SK-N-SH (cell line): ENCODE data around the gene CISD1. TPM values are rescaled to one million over a fixed set of nuclear protein-coding genes. Genes with fewer than 3 reads are reported as not detected.

Experiments
- CTCF ChIA-PET: fragments of 300-600, 350-600 bp; formaldehyde crosslinking; extraction: SDS; loops from one replicate; lab custom pipeline; 2021; lab: Yijun Ruan, JAX
- POLR2A ChIA-PET: fragments of 350-600 bp; sonication (Branson Sonifier 250); formaldehyde crosslinking; extraction: SDS; loops from one replicate; lab custom pipeline; 2020; ENCODE audit warnings: antibody characterized with exemption, inconsistent platforms; lab: Yijun Ruan, JAX
- DNase-seq: peaks from one replicate; pipeline ENCODE4 v3.0.0; 2012
- H2AFZ ChIP-seq: fragments of 200-600 bp; sonication (generic); 2 replicates; pipeline ENCODE4 v1.8.1; 2016; ENCODE audit warnings: antibody characterized with exemption, mild to moderate bottlenecking, low read depth
- H3F3A ChIP-seq: fragments of 200-600 bp; sonication (generic); replicated peaks from 2 replicates; pipeline ENCODE3; 2016; ENCODE audit warnings: antibody characterized with exemption, mild to moderate bottlenecking; ENCODE audit not compliant: insufficient read depth
- H3K27ac ChIP-seq, 2 experiments: fragments of 200-500 bp in 1 of 2; fragments of 200-600 bp in 1 of 2; sonication (Bioruptor generic) in 1 of 2; sonication (generic), shearing (Covaris generic) in 1 of 2; 2 replicates each; pipeline versions ENCODE4 v1.5.1 to v1.6.1; 2014 to 2016; ENCODE audit warnings: low read depth in 2 of 2, inconsistent platforms in 1 of 2, low read length in 1 of 2, mild to moderate bottlenecking in 1 of 2, mixed read lengths in 1 of 2
- H3K27me3 ChIP-seq: fragments of 200-600 bp; sonication (generic), shearing (Covaris generic); 2 replicates; pipeline ENCODE4 v1.6.1; 2016; ENCODE audit warnings: mixed run types; ENCODE audit not compliant: insufficient read depth
- H3K36me3 ChIP-seq, 2 experiments: fragments of 200-500 bp in 1 of 2; fragments of 200-600 bp in 1 of 2; sonication (Bioruptor generic) in 1 of 2; sonication (generic) in 1 of 2; replicated peaks in 1 of 2; 2 replicates each; pipeline versions ENCODE3 to v1.5.1; 2014 to 2016; ENCODE audit warnings: low read length in 1 of 2, mild to moderate bottlenecking in 1 of 2; ENCODE audit not compliant: insufficient read depth in 2 of 2, control insufficient read depth in 1 of 2
- H3K4me1 ChIP-seq, 2 experiments: fragments of 200-500 bp in 1 of 2; fragments of 200-600 bp in 1 of 2; sonication (Bioruptor generic) in 1 of 2; sonication (generic), shearing (Covaris generic) in 1 of 2; 2 replicates each; pipeline versions ENCODE4 v1.5.1 to v1.6.1; 2014 to 2016; ENCODE audit warnings: low read depth in 1 of 2, low read length in 1 of 2, mixed run types in 1 of 2; ENCODE audit not compliant: insufficient read depth in 2 of 2, control insufficient read depth in 1 of 2
- H3K4me2 ChIP-seq: fragments of 200-600 bp; sonication (generic), shearing (Covaris generic); 2 replicates; pipeline ENCODE4 v1.6.1; 2017; ENCODE audit warnings: mixed run types
- H3K4me3 ChIP-seq, 2 experiments: fragments of 200-500 bp in 1 of 2; fragments of 200-600 bp in 1 of 2; sonication (Bioruptor generic) in 1 of 2; sonication (generic), shearing (Covaris generic) in 1 of 2; 2 replicates each; pipeline versions ENCODE4 v1.5.1 to v1.8.1; 2014 to 2016; ENCODE audit warnings: low read depth in 2 of 2, inconsistent platforms in 1 of 2, low read length in 1 of 2, mild to moderate bottlenecking in 1 of 2, mixed read lengths in 1 of 2, moderate library complexity in 1 of 2
- H3K79me2 ChIP-seq: fragments of 200-600 bp; sonication (generic); 2 replicates; pipeline ENCODE4 v1.8.1; 2017; ENCODE audit warnings: mild to moderate bottlenecking; ENCODE audit not compliant: insufficient read depth
- H3K9ac ChIP-seq: fragments of 200-600 bp; sonication (generic); 2 replicates; pipeline ENCODE4 v1.6.1; 2017; ENCODE audit warnings: mixed run types
- H3K9me2 ChIP-seq: fragments of 200-600 bp; sonication (generic); 2 replicates; pipeline ENCODE4 v1.6.1; 2017; ENCODE audit warnings: mixed run types
- H3K9me3 ChIP-seq: fragments of 200-600 bp; sonication (generic); 2 replicates; pipeline ENCODE4 v1.6.1; 2017; ENCODE audit warnings: mixed run types, mild to moderate bottlenecking, moderate library complexity
- H4K20me1 ChIP-seq: fragments of 200-600 bp; sonication (generic); 2 replicates; pipeline ENCODE4 v1.6.1; 2017; ENCODE audit warnings: mild to moderate bottlenecking, mixed run types; ENCODE audit not compliant: insufficient read depth
- FOXM1 ChIP-seq: IDR thresholded peaks from 2 replicates; pipeline ENCODE4 v1.4.0; 2012; ENCODE audit warnings: low read depth, mild to moderate bottlenecking
- GABPA ChIP-seq: IDR thresholded peaks from 2 replicates; pipeline ENCODE4 v1.4.0; 2012; ENCODE audit warnings: low read depth, mild to moderate bottlenecking
- MEF2A ChIP-seq: IDR thresholded peaks from 2 replicates; pipeline ENCODE4 v1.4.0; 2012; ENCODE audit warnings: low read depth, borderline replicate concordance
- NFIC ChIP-seq: IDR thresholded peaks from 2 replicates; pipeline ENCODE4 v1.4.0; 2012; ENCODE audit warnings: borderline replicate concordance
- NRF1 ChIP-seq: IDR thresholded peaks from 2 replicates; pipeline ENCODE4 v1.6.1; 2012; ENCODE audit warnings: low read depth, mild to moderate bottlenecking, low read length
- POLR2AphosphoS5 ChIP-seq: IDR thresholded peaks from 2 replicates; pipeline ENCODE4 v1.6.1; 2012; ENCODE audit warnings: low read depth, low read length
- RCOR1 ChIP-seq: fragments of 150-350 bp; IDR thresholded peaks from 2 replicates; pipeline ENCODE4 v1.6.1; 2017; ENCODE audit warnings: antibody characterized with exemption, low read length
- RFX5 ChIP-seq: IDR thresholded peaks from 2 replicates; pipeline ENCODE4 v1.6.1; 2012; ENCODE audit warnings: mild to moderate bottlenecking, improper control_type of control experiment, low read length
- RXRA ChIP-seq: IDR thresholded peaks from 2 replicates; pipeline ENCODE4 v1.4.0; 2012; ENCODE audit warnings: low read depth, mild to moderate bottlenecking, borderline replicate concordance
- SIN3A ChIP-seq: IDR thresholded peaks from 2 replicates; pipeline ENCODE4 v1.6.1; 2012; ENCODE audit warnings: low read depth, mild to moderate bottlenecking, low read length, moderate library complexity, borderline replicate concordance
- TCF12 ChIP-seq: IDR thresholded peaks from 2 replicates; pipeline ENCODE4 v1.4.0; 2012
- TEAD4 ChIP-seq: IDR thresholded peaks from 2 replicates; pipeline ENCODE4 v1.4.0; 2012; ENCODE audit warnings: mild to moderate bottlenecking, borderline replicate concordance; ENCODE audit not compliant: insufficient read depth
- WGBS: methylation state at CpG from one replicate; pipeline ENCODE4 v1.1.6; 2017; ENCODE audit warnings: low lambda C conversion rate; 5-methylcytosine and 5-hydroxymethylcytosine counted together
- polyA plus RNA-seq, 3 experiments: library from polyadenylated mRNA; depleted of rRNA; stranded (reverse); fragments of >200 nt; gene quantifications; 2 replicates each; pipeline ENCODE4 v1.2.3, GENCODE V29; 2012
- TF ChIP-seq, protein P1 (sequence below): fragments of 150-350 bp; IDR thresholded peaks from 2 replicates; pipeline ENCODE4 v1.6.1; 2016; ENCODE audit warnings: mild to moderate bottlenecking, low read depth, low read length
- TF ChIP-seq, protein P2 (sequence below): fragments of 200-600 bp; sonication (generic); IDR thresholded peaks from 2 replicates; pipeline ENCODE4 v1.6.1; 2017; ENCODE audit warnings: antibody characterized with exemption, mild to moderate bottlenecking, moderate library complexity
- TF ChIP-seq, protein P3 (sequence below): IDR thresholded peaks from 2 replicates; pipeline ENCODE4 v1.6.1; 2012; ENCODE audit warnings: mild to moderate bottlenecking, low read depth, low read length, moderate library complexity

Gene CISD1
- polyA plus RNA-seq, 1 of the 3 experiments (the other 2 are of a cell fraction), result 34.1 TPM

- Histone ChIP-seq H3K36me3 (peaks cover 2 to 10% of the 10 kb centered on the region in 2 experiments), H3K4me3 (no peak overlapping the region), H3K79me2 (no peaks in the 10 kb centered on the region), H3F3A (peaks cover 15% of the 10 kb centered on the region), H4K20me1 (no peaks in the 10 kb centered on the region), H3K4me1 (0 out of 4 replicates have a peak, but pooled peaks cover 0 to 6% of the 10 kb centered on the region in 2 experiments), H3K27me3 (no peaks in the 10 kb centered on the region), H3K9me3 (no peaks in the 10 kb centered on the region), H3K9ac (no peak overlapping the region), H3K4me2 (no peak overlapping the region), H2AFZ (no peak overlapping the region), H3K9me2 (no peaks in the 10 kb centered on the region), H3K27ac (no peak overlapping the region)
- no peak for TF ChIP-seq RXRA
- no peak for TF ChIP-seq TEAD4
- TF ChIP-seq SIN3A, result no peak
- no peak for TF ChIP-seq TCF12
- TF ChIP-seq NFIC, result no peak
- CTCF ChIA-PET, result no interaction called here
- DNase-seq, result no peak
- POLR2A ChIA-PET, result no interaction called here
Observed at GRCh38 chr10:58219875-58220274, 49.1 kb upstream of the CISD1 start.

DNA sequence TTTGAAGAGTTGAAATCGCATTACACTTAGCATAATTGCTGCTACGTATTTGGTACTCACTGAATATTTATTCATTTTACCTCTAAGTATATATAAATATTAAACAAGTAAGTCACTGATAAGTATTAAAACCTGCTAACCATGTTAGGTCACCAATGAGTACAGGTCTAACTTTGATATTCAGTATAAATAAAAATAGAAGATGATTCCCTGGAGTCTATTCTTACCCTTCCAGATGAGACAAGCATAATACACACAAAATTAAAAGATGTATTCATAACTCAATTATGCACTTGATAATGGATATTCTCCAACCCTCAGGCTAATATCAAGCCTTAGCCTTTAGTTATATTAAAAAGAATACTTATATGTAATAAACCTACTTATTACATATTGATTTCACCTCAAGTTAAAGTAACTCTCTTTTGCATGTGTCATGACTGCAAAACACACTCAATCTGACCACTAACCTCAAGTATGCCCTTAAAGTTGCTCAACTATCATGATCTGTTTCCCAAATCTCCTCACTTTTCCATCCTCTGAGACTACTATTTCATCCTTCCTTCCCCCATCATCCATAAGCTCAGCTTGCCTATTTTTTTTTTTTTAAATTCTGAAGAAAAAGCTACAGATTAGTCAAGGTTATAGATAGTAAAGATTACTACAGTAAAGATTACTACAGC lies 48.1 kb upstream of the CISD1 start:
- Histone ChIP-seq H3K27ac (no peak overlapping the region), H3K9ac (no peak overlapping the region), H3K79me2 (no peaks in the 10 kb centered on the region), H3K9me3 (no peaks in the 10 kb centered on the region), H2AFZ (no peak overlapping the region), H3K27me3 (no peaks in the 10 kb centered on the region), H3F3A (peaks cover 15% of the 10 kb centered on the region), H4K20me1 (no peaks in the 10 kb centered on the region), H3K4me2 (no peak overlapping the region), H3K36me3 (peaks cover 7 to 13% of the 10 kb centered on the region in 2 experiments), H3K4me3 (no peak overlapping the region), H3K9me2 (no peaks in the 10 kb centered on the region), H3K4me1 (peaks cover 0 to 6% of the 10 kb centered on the region in 2 experiments; a peak in 1 of 4 replicates)
- no peak for DNase-seq
- no peak for TF ChIP-seq RCOR1
- TF ChIP-seq, protein P1, sequence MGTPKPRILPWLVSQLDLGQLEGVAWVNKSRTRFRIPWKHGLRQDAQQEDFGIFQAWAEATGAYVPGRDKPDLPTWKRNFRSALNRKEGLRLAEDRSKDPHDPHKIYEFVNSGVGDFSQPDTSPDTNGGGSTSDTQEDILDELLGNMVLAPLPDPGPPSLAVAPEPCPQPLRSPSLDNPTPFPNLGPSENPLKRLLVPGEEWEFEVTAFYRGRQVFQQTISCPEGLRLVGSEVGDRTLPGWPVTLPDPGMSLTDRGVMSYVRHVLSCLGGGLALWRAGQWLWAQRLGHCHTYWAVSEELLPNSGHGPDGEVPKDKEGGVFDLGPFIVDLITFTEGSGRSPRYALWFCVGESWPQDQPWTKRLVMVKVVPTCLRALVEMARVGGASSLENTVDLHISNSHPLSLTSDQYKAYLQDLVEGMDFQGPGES, result no peak
- TF ChIP-seq RXRA, result no peak
- TF ChIP-seq FOXM1, result no peak
- 98% methylated on average over 2 of the region's 2 CpGs for WGBS
- ChIA-PET POLR2A (interaction anchor here (0.6 kb wide), 1 partner anchor 45 kb away, joined by 3 read pairs; no protein-coding TSS in a partner anchor), CTCF (interaction anchor here (0.6 kb wide), 1 partner anchor 13 kb away, joined by 3 read pairs; no protein-coding TSS in a partner anchor)

GRCh38 chr10:58225654-58226053 lies 43.3 kb upstream of the CISD1 start:
- H3K36me3 ChIP-seq, result peaks cover 24 to 33% of the 10 kb centered on the region in 2 experiments
- ChIA-PET CTCF (no interaction called here), POLR2A (no interaction called here)
- no peaks in the 10 kb centered on the region for H3F3A ChIP-seq
- H3K27ac ChIP-seq, result no peak overlapping the region
- no peak overlapping the region for H3K4me2 ChIP-seq
- 94% methylated on average over 2 of the region's 2 CpGs for WGBS
- no peaks in the 10 kb centered on the region for H3K9me2 ChIP-seq
- no peaks in the 10 kb centered on the region for H3K9me3 ChIP-seq
- H3K4me3 ChIP-seq, result no peak overlapping the region
- H3K9ac ChIP-seq, result no peak overlapping the region
- no peak overlapping the region for H2AFZ ChIP-seq
- H3K79me2 ChIP-seq, result 0 out of 2 replicates have a peak, but pooled peaks cover 3% of the 10 kb centered on the region
- H3K27me3 ChIP-seq, result no peaks in the 10 kb centered on the region
- H3K4me1 ChIP-seq, result no peaks in the 10 kb centered on the region; a peak in 1 of 4 replicates
- H4K20me1 ChIP-seq, result no peaks in the 10 kb centered on the region
- no peak for DNase-seq
- TF ChIP-seq TCF12, result no peak
- no peak for TF ChIP-seq NRF1
- TF ChIP-seq GABPA, result no peak
- no peak for TF ChIP-seq MEF2A
- TF ChIP-seq POLR2AphosphoS5, result no peak
- TF ChIP-seq, protein P2, sequence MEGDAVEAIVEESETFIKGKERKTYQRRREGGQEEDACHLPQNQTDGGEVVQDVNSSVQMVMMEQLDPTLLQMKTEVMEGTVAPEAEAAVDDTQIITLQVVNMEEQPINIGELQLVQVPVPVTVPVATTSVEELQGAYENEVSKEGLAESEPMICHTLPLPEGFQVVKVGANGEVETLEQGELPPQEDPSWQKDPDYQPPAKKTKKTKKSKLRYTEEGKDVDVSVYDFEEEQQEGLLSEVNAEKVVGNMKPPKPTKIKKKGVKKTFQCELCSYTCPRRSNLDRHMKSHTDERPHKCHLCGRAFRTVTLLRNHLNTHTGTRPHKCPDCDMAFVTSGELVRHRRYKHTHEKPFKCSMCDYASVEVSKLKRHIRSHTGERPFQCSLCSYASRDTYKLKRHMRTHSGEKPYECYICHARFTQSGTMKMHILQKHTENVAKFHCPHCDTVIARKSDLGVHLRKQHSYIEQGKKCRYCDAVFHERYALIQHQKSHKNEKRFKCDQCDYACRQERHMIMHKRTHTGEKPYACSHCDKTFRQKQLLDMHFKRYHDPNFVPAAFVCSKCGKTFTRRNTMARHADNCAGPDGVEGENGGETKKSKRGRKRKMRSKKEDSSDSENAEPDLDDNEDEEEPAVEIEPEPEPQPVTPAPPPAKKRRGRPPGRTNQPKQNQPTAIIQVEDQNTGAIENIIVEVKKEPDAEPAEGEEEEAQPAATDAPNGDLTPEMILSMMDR, result no peak
- no peak for TF ChIP-seq RFX5
- TF ChIP-seq, protein P3, sequence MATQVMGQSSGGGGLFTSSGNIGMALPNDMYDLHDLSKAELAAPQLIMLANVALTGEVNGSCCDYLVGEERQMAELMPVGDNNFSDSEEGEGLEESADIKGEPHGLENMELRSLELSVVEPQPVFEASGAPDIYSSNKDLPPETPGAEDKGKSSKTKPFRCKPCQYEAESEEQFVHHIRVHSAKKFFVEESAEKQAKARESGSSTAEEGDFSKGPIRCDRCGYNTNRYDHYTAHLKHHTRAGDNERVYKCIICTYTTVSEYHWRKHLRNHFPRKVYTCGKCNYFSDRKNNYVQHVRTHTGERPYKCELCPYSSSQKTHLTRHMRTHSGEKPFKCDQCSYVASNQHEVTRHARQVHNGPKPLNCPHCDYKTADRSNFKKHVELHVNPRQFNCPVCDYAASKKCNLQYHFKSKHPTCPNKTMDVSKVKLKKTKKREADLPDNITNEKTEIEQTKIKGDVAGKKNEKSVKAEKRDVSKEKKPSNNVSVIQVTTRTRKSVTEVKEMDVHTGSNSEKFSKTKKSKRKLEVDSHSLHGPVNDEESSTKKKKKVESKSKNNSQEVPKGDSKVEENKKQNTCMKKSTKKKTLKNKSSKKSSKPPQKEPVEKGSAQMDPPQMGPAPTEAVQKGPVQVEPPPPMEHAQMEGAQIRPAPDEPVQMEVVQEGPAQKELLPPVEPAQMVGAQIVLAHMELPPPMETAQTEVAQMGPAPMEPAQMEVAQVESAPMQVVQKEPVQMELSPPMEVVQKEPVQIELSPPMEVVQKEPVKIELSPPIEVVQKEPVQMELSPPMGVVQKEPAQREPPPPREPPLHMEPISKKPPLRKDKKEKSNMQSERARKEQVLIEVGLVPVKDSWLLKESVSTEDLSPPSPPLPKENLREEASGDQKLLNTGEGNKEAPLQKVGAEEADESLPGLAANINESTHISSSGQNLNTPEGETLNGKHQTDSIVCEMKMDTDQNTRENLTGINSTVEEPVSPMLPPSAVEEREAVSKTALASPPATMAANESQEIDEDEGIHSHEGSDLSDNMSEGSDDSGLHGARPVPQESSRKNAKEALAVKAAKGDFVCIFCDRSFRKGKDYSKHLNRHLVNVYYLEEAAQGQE, result no peak
- no peak for TF ChIP-seq FOXM1
